Upper lobe of left lung (tissue), 6 donors: ENCODE data around the gene CNTN6. TPM values are rescaled to one million over a fixed set of nuclear protein-coding genes. Genes with fewer than 3 reads are reported as not detected.

Source experiments
- ATAC-seq, 2 donors: fragments of 200-7000 bp; cut with Tn5 transposase; one replicate each; pipeline ENCODE4 v1.9.1; 2022; ENCODE audit warnings: mild to moderate bottlenecking in 2 of 2, moderate library complexity in 2 of 2; ENCODE audit not compliant: low FRiP score in 2 of 2
- DNase-seq, 2 donors: peaks; one replicate each; pipeline ENCODE4 v3.0.0-alpha.2; 2019 to 2020
- H3K27ac ChIP-seq, 4 donors: fragments of 200-600 bp; sonication (generic); one replicate each; pipeline ENCODE4 v1.5.1; 2016 to 2019
- H3K27me3 ChIP-seq, 4 donors: fragments of 200-600 bp; sonication (generic); one replicate each; pipeline ENCODE4 v1.5.1; 2017 to 2019
- H3K36me3 ChIP-seq, 4 donors: fragments of 200-600 bp; sonication (generic); one replicate each; pipeline ENCODE4 v1.5.1; 2016 to 2019
- H3K4me1 ChIP-seq, 4 donors: fragments of 200-600 bp; sonication (generic); one replicate each; pipeline ENCODE4 v1.5.1; 2018 to 2019
- H3K4me3 ChIP-seq, 4 donors: fragments of 200-600 bp; sonication (generic); one replicate each; pipeline ENCODE4 v1.5.1; 2017 to 2019; ENCODE audit warnings: mild to moderate bottlenecking in 2 of 4, moderate library complexity in 1 of 4
- H3K9me3 ChIP-seq, 4 donors: fragments of 200-600 bp; sonication (generic); one replicate each; pipeline ENCODE4 v1.5.1; 2018 to 2019
- EP300 ChIP-seq, 4 donors: sonication (generic); formaldehyde crosslinking; IDR thresholded peaks; one replicate each; pipeline ENCODE4 v1.5.1; 2017; ENCODE audit warnings: antibody characterized with exemption in 4 of 4, control low read depth in 2 of 4
- POLR2A ChIP-seq, 4 donors: fragments of 450-650 bp; IDR thresholded peaks; one replicate each; pipeline ENCODE4 v1.5.1; 2016 to 2017; ENCODE audit warnings: antibody characterized with exemption in 4 of 4, mild to moderate bottlenecking in 2 of 4
- POLR2AphosphoS5 ChIP-seq, 2 donors: sonication (generic); formaldehyde crosslinking; IDR thresholded peaks; one replicate each; pipeline ENCODE4 v1.5.1; 2017; ENCODE audit warnings: antibody characterized with exemption in 2 of 2
- WGBS, 2 donors: methylation state at CpG; one replicate each; pipeline ENCODE4 v1.1.5; 2017 to 2018; 5-methylcytosine and 5-hydroxymethylcytosine counted together
- total RNA-seq, 6 donors: library from RNA; depleted of rRNA in 4 of 6; stranded (reverse); fragments of >200 nt in 4 of 6; gene quantifications; one replicate each; pipeline versions ENCODE4 v1.1.0 to v1.2.1, GENCODE V29; 2016 to 2021
- TF ChIP-seq, protein P1 (sequence below), 6 experiments: fragments of 450-650 bp in 4 of 6; fragments of 200-600 bp in 2 of 6; sonication (generic) in 2 of 6; IDR thresholded peaks; one replicate each; pipeline ENCODE4 v1.5.1; 2016 to 2019; ENCODE audit warnings: antibody characterized with exemption in 6 of 6
- donor health status: DM: no; HTN: no; CAD: no; lungs with moderate emphysema.
- donor health status: DM: no; HTN: yes; CAD: no; lungs with severe emphysema.

Gene CNTN6
- total RNA-seq, 6 donors from 2014 or later: 5.6 to 29.3 (median 9.6) TPM

DNA sequence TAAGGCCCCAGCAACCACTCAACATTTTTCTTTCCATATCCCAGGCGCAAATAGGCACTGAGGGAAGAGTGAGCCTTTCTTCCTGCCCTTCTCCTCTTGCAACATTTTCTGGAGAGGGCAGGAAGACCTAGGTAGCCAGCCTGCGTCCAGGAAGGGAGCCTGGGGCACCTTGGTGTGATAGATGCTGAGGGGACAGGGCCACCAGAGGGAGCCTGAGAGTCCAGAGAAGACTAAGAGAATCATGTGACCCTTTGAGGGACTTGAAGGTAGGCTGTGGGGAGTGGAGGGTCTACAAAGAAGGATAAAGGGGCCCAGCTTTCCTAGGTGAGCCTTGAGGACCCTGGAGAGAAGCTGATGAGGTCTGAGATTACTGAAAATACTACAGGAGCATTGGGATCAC lies 346.6 kb downstream of the CNTN6 start:
- WGBS, 2 donors: 71 to 83% methylated on average over 2 of the region's 2 CpGs
- no peak for TF ChIP-seq POLR2AphosphoS5 (IDR thresholded peaks at IDR 0.05)
- TF ChIP-seq EP300 (IDR thresholded peaks at IDR 0.05): no peak
- TF ChIP-seq POLR2A (IDR thresholded peaks at IDR 0.05): no peak
- TF ChIP-seq, protein P1, sequence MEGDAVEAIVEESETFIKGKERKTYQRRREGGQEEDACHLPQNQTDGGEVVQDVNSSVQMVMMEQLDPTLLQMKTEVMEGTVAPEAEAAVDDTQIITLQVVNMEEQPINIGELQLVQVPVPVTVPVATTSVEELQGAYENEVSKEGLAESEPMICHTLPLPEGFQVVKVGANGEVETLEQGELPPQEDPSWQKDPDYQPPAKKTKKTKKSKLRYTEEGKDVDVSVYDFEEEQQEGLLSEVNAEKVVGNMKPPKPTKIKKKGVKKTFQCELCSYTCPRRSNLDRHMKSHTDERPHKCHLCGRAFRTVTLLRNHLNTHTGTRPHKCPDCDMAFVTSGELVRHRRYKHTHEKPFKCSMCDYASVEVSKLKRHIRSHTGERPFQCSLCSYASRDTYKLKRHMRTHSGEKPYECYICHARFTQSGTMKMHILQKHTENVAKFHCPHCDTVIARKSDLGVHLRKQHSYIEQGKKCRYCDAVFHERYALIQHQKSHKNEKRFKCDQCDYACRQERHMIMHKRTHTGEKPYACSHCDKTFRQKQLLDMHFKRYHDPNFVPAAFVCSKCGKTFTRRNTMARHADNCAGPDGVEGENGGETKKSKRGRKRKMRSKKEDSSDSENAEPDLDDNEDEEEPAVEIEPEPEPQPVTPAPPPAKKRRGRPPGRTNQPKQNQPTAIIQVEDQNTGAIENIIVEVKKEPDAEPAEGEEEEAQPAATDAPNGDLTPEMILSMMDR (IDR thresholded peaks at IDR 0.05): no peak
- no peak for DNase-seq

DNA sequence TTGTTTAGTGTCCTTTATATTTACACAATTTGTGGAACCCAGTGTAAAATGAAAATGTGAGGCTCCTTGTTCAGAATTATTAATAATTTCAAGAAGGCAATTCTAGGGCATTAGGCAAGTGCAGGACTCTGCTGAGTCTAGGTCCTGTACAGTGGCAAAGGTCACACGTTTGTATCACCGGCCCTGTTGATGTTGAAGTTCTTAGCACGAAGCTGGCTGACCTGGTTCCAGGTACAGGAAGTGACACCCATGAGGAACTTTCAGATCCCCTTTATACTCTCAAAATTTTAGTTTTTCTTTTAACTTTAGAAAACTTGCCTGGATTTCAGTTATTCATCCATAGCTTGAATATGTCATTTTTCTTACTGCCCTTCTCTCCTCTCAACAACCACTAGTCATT lies 349.4 kb downstream of the CNTN6 start:
- DNase-seq (no peak), ATAC-seq (no peak)
- Histone ChIP-seq H3K27ac (no peak overlapping the region), H3K9me3 (no peaks in the 10 kb centered on the region), H3K27me3 (no peaks in the 10 kb centered on the region), H3K4me3 (no peak overlapping the region), H3K4me1 (no peaks in the 10 kb centered on the region), H3K36me3 (no peaks in the 10 kb centered on the region)
- TF ChIP-seq POLR2A (IDR thresholded peaks at IDR 0.05): no peak
- TF ChIP-seq, protein P1 (IDR thresholded peaks at IDR 0.05): no peak
- TF ChIP-seq POLR2AphosphoS5 (IDR thresholded peaks at IDR 0.05): no peak
- WGBS, 2 donors: 80 to 87% methylated on average over 3 of the region's 3 CpGs

More for the DNA sequence above, 346.6 kb downstream of the CNTN6 start:
- ATAC-seq: no peak
- Histone ChIP-seq H3K36me3 (no peaks in the 10 kb centered on the region), H3K27ac (no peak overlapping the region), H3K4me3 (no peak overlapping the region), H3K9me3 (no peaks in the 10 kb centered on the region), H3K4me1 (no peaks in the 10 kb centered on the region), H3K27me3 (no peaks in the 10 kb centered on the region)

DNA sequence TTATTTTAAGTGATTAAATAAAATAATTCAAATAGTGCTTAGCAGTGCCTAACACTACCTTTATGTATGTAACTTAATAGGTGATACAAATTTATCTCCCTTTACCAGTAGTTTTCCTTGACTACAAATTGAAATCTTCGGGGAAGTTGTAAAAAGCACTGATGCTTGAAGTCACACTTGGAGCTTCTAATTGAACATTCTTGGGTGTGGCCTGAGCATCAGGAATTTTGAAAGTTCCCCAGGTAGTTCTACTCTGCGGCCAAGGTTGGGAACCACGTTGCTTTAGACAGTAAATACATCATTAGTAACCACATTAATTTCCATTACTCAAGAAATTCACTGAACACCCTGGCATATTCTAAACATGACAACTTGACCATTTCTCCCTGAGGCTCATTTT lies 351.4 kb downstream of the CNTN6 start:
- Histone ChIP-seq H3K4me3 (no peak overlapping the region), H3K36me3 (no peaks in the 10 kb centered on the region), H3K27ac (no peak overlapping the region), H3K4me1 (no peaks in the 10 kb centered on the region), H3K9me3 (no peaks in the 10 kb centered on the region), H3K27me3 (no peaks in the 10 kb centered on the region)
- WGBS, 2 donors: 68 to 73% methylated on average over 3 of the region's 3 CpGs
- DNase-seq: no peak
- TF ChIP-seq POLR2A (IDR thresholded peaks at IDR 0.05) (no peak), EP300 (IDR thresholded peaks at IDR 0.05) (no peak), POLR2AphosphoS5 (IDR thresholded peaks at IDR 0.05) (no peak)
- TF ChIP-seq, protein P1 (IDR thresholded peaks at IDR 0.05): no peak
- no peak for ATAC-seq

DNA sequence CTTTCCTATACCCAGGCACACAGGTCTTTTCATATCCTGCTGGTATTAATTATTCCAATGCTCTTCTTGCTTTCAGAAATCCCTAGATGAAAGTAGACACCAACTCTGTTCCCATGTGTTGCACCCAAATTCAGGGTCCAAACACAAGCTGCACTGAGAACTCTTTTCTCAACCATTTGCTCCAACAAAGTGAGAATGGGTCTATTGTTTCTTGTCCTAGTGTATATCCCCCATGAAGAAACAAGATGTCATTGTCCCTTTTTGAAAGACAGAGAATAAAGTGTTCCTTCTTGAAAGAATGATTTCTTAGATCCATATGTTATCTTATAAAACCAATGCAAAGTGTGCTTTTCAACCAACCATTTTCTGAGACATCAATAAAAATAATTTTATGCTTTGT lies 353.7 kb downstream of the CNTN6 start:
- Histone ChIP-seq H3K4me3 (no peak overlapping the region), H3K27me3 (no peaks in the 10 kb centered on the region)
- no peak for TF ChIP-seq POLR2AphosphoS5 (IDR thresholded peaks at IDR 0.05)
- TF ChIP-seq POLR2A (IDR thresholded peaks at IDR 0.05): no peak
- TF ChIP-seq EP300 (IDR thresholded peaks at IDR 0.05): no peak
- TF ChIP-seq, protein P1 (IDR thresholded peaks at IDR 0.05): no peak

DNA sequence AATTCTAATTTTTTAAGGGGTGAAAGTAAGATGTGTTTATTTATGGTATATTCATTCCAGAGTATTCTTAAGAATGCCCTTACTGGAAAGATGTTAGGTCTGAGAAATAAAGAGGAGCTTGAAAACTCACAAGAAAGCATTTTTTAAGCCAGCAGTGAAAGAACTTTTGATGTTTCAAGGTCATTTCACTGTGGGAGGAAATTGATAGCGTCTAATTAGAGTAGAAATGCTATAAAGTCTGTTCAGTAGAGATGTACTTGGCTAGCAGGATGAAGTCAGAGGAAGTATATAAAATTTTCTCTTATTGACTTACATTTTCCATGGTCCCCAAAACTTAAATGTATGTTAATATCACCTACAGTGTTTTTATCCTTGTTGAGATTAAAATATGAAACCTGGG lies 354.6 kb downstream of the CNTN6 start:
- no peaks in the 10 kb centered on the region for H3K27me3 ChIP-seq
- no peaks in the 10 kb centered on the region for H3K9me3 ChIP-seq
- no peaks in the 10 kb centered on the region for H3K36me3 ChIP-seq
- TF ChIP-seq POLR2A (IDR thresholded peaks at IDR 0.05) (no peak), POLR2AphosphoS5 (IDR thresholded peaks at IDR 0.05) (no peak), EP300 (IDR thresholded peaks at IDR 0.05) (no peak)
- TF ChIP-seq, protein P1 (IDR thresholded peaks at IDR 0.05): no peak
- H3K4me1 ChIP-seq: no peaks in the 10 kb centered on the region
- ATAC-seq: no peak
- H3K27ac ChIP-seq: no peak overlapping the region
- no peak overlapping the region for H3K4me3 ChIP-seq
- no peak for DNase-seq
- WGBS, 2 donors: 50% methylated on average over 1 of the region's 1 CpG

More for the DNA sequence above, 353.7 kb downstream of the CNTN6 start:
- Histone ChIP-seq H3K4me1 (no peaks in the 10 kb centered on the region), H3K36me3 (no peaks in the 10 kb centered on the region), H3K27ac (no peak overlapping the region), H3K9me3 (no peaks in the 10 kb centered on the region)
- no peak for DNase-seq
- no peak for ATAC-seq
